ENCODE data around the gene SLC2A2.

DNA sequence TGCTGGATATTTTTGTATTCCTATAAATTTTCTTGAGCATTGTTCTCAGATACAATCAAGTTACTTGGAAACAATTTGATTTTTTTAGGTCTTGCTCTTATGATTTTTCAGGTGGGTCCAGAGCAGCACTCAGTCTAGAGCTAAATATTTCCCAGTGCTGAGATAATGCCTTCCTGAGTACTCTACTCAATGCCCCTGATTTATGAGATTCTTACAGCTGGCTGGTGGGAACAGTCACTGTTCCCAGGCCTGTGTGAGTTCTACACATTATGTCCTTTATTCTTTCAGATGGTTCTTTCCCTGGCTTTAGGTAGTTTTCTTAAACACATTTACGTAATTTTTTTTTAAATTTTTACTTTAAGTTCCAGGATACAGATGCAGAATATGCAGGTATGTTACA is 67.1 kb downstream of the SLC2A2 start:
- TF ChIP-seq, protein P1, sequence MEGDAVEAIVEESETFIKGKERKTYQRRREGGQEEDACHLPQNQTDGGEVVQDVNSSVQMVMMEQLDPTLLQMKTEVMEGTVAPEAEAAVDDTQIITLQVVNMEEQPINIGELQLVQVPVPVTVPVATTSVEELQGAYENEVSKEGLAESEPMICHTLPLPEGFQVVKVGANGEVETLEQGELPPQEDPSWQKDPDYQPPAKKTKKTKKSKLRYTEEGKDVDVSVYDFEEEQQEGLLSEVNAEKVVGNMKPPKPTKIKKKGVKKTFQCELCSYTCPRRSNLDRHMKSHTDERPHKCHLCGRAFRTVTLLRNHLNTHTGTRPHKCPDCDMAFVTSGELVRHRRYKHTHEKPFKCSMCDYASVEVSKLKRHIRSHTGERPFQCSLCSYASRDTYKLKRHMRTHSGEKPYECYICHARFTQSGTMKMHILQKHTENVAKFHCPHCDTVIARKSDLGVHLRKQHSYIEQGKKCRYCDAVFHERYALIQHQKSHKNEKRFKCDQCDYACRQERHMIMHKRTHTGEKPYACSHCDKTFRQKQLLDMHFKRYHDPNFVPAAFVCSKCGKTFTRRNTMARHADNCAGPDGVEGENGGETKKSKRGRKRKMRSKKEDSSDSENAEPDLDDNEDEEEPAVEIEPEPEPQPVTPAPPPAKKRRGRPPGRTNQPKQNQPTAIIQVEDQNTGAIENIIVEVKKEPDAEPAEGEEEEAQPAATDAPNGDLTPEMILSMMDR (IDR thresholded peaks at IDR 0.05), result no peak
- no peak for TF ChIP-seq POLR2A (IDR thresholded peaks at IDR 0.05)
